K562 (cell line): ENCODE measurements around the gene CBY3. TPM values are rescaled to one million over a fixed set of nuclear protein-coding genes. Genes with fewer than 3 reads are reported as not detected.
"Not testable (repeated sequence)": the region's sequence is repeated elsewhere in the genome, so short reads cannot be mapped to it uniquely, and the experiment has no call there.

Experiments used
- ATAC-seq: fragments of 200-7000 bp; cut with Tn5 transposase; 3 replicates; pipeline ENCODE4 v1.9.1; 2020; ENCODE audit warnings: moderate library complexity
- BruUV-seq: library from RNA; stranded (reverse); fragments of 400-500 nt; replicated peaks from 2 replicates; lab custom pipeline; 2021; lab: Mats Ljungman, UMichigan
- CTCF ChIA-PET: fragments of 300-600 bp; formaldehyde crosslinking; extraction: SDS; loops from one replicate; lab custom pipeline; 2021; ENCODE audit warnings: low intra/inter-chr PET ratio; lab: Yijun Ruan, JAX
- POLR2A ChIA-PET: fragments of 300-600, 350-650 bp; sonication (Branson Sonifier 250); formaldehyde crosslinking; extraction: SDS; loops from one replicate; lab custom pipeline; 2021; ENCODE audit warnings: antibody characterized with exemption, inconsistent platforms; lab: Yijun Ruan, JAX
- DNase-seq, 4 experiments: peaks; one replicate each; pipeline versions ENCODE4 v3.0.0 to v3.0.0-alpha.2; 2011 to 2018; ENCODE audit warnings: low spot score in 3 of 4, mixed read lengths in 3 of 4; ENCODE audit errors: extremely low read depth in 1 of 4
- FAIRE-seq: peaks from 2 replicates; lab custom pipeline; 2011; peaks lifted over from hg19 to GRCh38; lab: Jason Lieb, UNC
- H2AFZ ChIP-seq: 2 replicates; pipeline ENCODE4 v1.6.0; 2011; ENCODE audit warnings: low read depth, low read length, control low read depth, inconsistent platforms
- H3K27ac ChIP-seq: fragments of 200-600 bp; 3 replicates; pipeline ENCODE4 v1.8.0; 2011; ENCODE audit warnings: low read depth, mild to moderate bottlenecking, control low read depth, inconsistent platforms, low read length, moderate library complexity, mixed read lengths; ENCODE audit errors: extremely low read depth
- H3K27me3 ChIP-seq, 2 experiments: fragments of 300-600 bp in 1 of 2; 2 replicates in 1 of 2; 3 replicates in 1 of 2; pipeline versions ENCODE4 v1.6.0 to v1.8.0; 2011; ENCODE audit warnings: inconsistent platforms in 2 of 2, low read length in 2 of 2, mild to moderate bottlenecking in 1 of 2, mixed read lengths in 1 of 2, moderate library complexity in 1 of 2; ENCODE audit not compliant: control insufficient read depth in 2 of 2, insufficient read depth in 2 of 2
- H3K36me3 ChIP-seq: fragments of 300-600 bp; 3 replicates; pipeline ENCODE4 v1.8.0; 2011; ENCODE audit warnings: mild to moderate bottlenecking, low read length, inconsistent platforms; ENCODE audit not compliant: control insufficient read depth, insufficient read depth
- H3K4me1 ChIP-seq, 2 experiments: fragments of 200-600 bp in 1 of 2; replicated peaks in 1 of 2; 2 replicates in 1 of 2; 3 replicates in 1 of 2; pipeline versions ENCODE4 v1.5.1 to v1.8.0; 2011; ENCODE audit warnings: inconsistent platforms in 2 of 2, low read length in 2 of 2, mild to moderate bottlenecking in 1 of 2, mixed read lengths in 1 of 2, moderate library complexity in 1 of 2; ENCODE audit not compliant: control insufficient read depth in 2 of 2, insufficient read depth in 2 of 2
- H3K4me2 ChIP-seq: 2 replicates; pipeline ENCODE4 v1.6.1; 2011; ENCODE audit warnings: low read length, control low read depth, inconsistent platforms, mixed read lengths; ENCODE audit not compliant: insufficient read depth
- H3K4me3 ChIP-seq: fragments of 200-600 bp; sonication (generic), shearing (Covaris generic); 2 replicates; pipeline ENCODE4 v1.5.1; 2016; ENCODE audit warnings: control low read depth, inconsistent platforms
- H3K79me2 ChIP-seq: fragments of 200-600 bp; 3 replicates; pipeline ENCODE4 v1.8.0; 2011; ENCODE audit warnings: low read length, inconsistent platforms; ENCODE audit not compliant: control insufficient read depth, insufficient read depth
- H3K9ac ChIP-seq, 2 experiments: 2 replicates each; pipeline versions ENCODE4 v1.6.0 to v1.6.1; 2011; ENCODE audit warnings: low read depth in 2 of 2, low read length in 2 of 2, control low read depth in 1 of 2, inconsistent platforms in 1 of 2, mild to moderate bottlenecking in 1 of 2, mixed read lengths in 1 of 2; ENCODE audit not compliant: insufficient read depth in 1 of 2
- H3K9me1 ChIP-seq: one replicate; pipeline ENCODE4 v1.6.0; 2011; ENCODE audit warnings: inconsistent platforms, mild to moderate bottlenecking, low read length, moderate library complexity; ENCODE audit not compliant: control insufficient read depth, insufficient read depth
- H3K9me3 ChIP-seq: replicated peaks from 2 replicates; pipeline ENCODE4 v1.5.1; 2011; ENCODE audit warnings: low read depth, low read length, inconsistent platforms; ENCODE audit not compliant: control insufficient read depth, insufficient read depth
- H4K20me1 ChIP-seq: replicated peaks from 2 replicates; pipeline ENCODE4 v1.6.1; 2011; ENCODE audit warnings: low read length, inconsistent platforms, mixed read lengths; ENCODE audit not compliant: control insufficient read depth, insufficient read depth
- ARID2 ChIP-seq: fragments of 450-650 bp; IDR thresholded peaks from 2 replicates; pipeline ENCODE4 v1.6.1; 2017; ENCODE audit warnings: antibody characterized with exemption, mild to moderate bottlenecking
- HMG20A ChIP-seq: fragments of 450-650 bp; formaldehyde crosslinking; conservative IDR thresholded peaks from 2 replicates; pipeline ENCODE4 v1.4.0; 2020; ENCODE audit warnings: mild to moderate bottlenecking, mixed read lengths
- KLF10 ChIP-seq: fragments of 250-450 bp; sonication (Bioruptor Pico); IDR thresholded peaks from 2 replicates; pipeline ENCODE4 v1.6.1; 2021; ENCODE audit warnings: matching md5 sums
- MAX ChIP-seq: sonication (generic); formaldehyde crosslinking; IDR thresholded peaks from 2 replicates; pipeline ENCODE4 v1.9.0; 2022; ENCODE audit warnings: mild to moderate bottlenecking, missing genetic modification reagents
- STAG1 ChIP-seq: sonication (generic); formaldehyde crosslinking; IDR thresholded peaks from 2 replicates; pipeline ENCODE4 v1.5.0; 2020; ENCODE audit warnings: missing genetic modification reagents, borderline replicate concordance
- WGBS: fragments of 100-300 bp; shearing (Covaris generic); methylation state at CpG from one replicate; pipeline ENCODE4 v1.1.6; 2016; ENCODE audit warnings: low coverage, mixed read lengths; ENCODE audit not compliant: insufficient coverage; ENCODE audit errors: missing lambda C conversion rate; 5-methylcytosine and 5-hydroxymethylcytosine counted together
- in situ Hi-C: fragments of 300-500 bp; cut with MboI; formaldehyde crosslinking; loops from 4 replicates; pipeline ENCODE4 v1.15.0; 2018; ENCODE audit warnings: inconsistent platforms, mixed read lengths
- intact Hi-C: fragments of 100-400 bp; cut with micrococcal nuclease; formaldehyde crosslinking; loops from 2 replicates; pipeline ENCODE4 v1.14.2; 2022
- polyA plus RNA-seq, 8 experiments: library from polyadenylated mRNA; depleted of rRNA in 4 of 8; stranded (reverse) in 5 of 8; unstranded in 3 of 8; fragments of >200 nt; fragmentation: Nextera tagmentation in 2 of 8; fragmentation: Illumina TruSeq in 1 of 8; extraction: Ambion mirVana in 2 of 8; extraction: Trizol in 1 of 8; gene quantifications; 2 replicates each; pipeline versions ENCODE4 v1.2.1 to v1.2.3, GENCODE V29; 2011 to 2014; ENCODE audit warnings: inconsistent platforms in 1 of 8, missing spikeins in 1 of 8
- total RNA-seq, 7 experiments: library from RNA; depleted of rRNA in 6 of 7; stranded (reverse); fragments of >200 nt in 6 of 7; fragmentation: Illumina TruSeq in 2 of 7; extraction: Trizol in 2 of 7; gene quantifications; 2 replicates each; pipeline versions ENCODE4 v1.2.1 to v1.2.3, GENCODE V29; 2011 to 2021; ENCODE audit warnings: low replicate concordance in 1 of 7
- TF ChIP-seq, protein P1 (sequence below): fragments of 450-650 bp; IDR thresholded peaks from 2 replicates; pipeline ENCODE4 v1.6.1; 2017; ENCODE audit warnings: antibody characterized with exemption, mild to moderate bottlenecking
- TF ChIP-seq, protein P2 (sequence below): IDR thresholded peaks from 2 replicates; pipeline ENCODE4 v1.6.1; 2011; ENCODE audit warnings: borderline replicate concordance, low read depth, mild to moderate bottlenecking, moderate library complexity, low read length; ENCODE audit not compliant: insufficient read depth, poor library complexity, severe bottlenecking

Gene CBY3
- total and polyA plus RNA-seq, 9 of the 15 experiments (the other 6 are each of a cell fraction or from before 2014, with no cell fraction given), result not detected

- TF ChIP-seq, protein P1, sequence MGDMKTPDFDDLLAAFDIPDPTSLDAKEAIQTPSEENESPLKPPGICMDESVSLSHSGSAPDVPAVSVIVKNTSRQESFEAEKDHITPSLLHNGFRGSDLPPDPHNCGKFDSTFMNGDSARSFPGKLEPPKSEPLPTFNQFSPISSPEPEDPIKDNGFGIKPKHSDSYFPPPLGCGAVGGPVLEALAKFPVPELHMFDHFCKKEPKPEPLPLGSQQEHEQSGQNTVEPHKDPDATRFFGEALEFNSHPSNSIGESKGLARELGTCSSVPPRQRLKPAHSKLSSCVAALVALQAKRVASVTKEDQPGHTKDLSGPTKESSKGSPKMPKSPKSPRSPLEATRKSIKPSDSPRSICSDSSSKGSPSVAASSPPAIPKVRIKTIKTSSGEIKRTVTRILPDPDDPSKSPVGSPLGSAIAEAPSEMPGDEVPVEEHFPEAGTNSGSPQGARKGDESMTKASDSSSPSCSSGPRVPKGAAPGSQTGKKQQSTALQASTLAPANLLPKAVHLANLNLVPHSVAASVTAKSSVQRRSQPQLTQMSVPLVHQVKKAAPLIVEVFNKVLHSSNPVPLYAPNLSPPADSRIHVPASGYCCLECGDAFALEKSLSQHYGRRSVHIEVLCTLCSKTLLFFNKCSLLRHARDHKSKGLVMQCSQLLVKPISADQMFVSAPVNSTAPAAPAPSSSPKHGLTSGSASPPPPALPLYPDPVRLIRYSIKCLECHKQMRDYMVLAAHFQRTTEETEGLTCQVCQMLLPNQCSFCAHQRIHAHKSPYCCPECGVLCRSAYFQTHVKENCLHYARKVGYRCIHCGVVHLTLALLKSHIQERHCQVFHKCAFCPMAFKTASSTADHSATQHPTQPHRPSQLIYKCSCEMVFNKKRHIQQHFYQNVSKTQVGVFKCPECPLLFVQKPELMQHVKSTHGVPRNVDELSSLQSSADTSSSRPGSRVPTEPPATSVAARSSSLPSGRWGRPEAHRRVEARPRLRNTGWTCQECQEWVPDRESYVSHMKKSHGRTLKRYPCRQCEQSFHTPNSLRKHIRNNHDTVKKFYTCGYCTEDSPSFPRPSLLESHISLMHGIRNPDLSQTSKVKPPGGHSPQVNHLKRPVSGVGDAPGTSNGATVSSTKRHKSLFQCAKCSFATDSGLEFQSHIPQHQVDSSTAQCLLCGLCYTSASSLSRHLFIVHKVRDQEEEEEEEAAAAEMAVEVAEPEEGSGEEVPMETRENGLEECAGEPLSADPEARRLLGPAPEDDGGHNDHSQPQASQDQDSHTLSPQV, result no peak; the same call in 1 of the 2 replicates
- TF ChIP-seq MAX (CRISPR knock-in tag) (no peak), KLF10 (CRISPR knock-in tag) (no peak), STAG1 (CRISPR knock-in tag) (peak; percentile 44; the same call in 1 of the 2 replicates), ARID2 (peak; percentile 65), HMG20A (CRISPR knock-in tag) (no peak)
- TF ChIP-seq, protein P2, sequence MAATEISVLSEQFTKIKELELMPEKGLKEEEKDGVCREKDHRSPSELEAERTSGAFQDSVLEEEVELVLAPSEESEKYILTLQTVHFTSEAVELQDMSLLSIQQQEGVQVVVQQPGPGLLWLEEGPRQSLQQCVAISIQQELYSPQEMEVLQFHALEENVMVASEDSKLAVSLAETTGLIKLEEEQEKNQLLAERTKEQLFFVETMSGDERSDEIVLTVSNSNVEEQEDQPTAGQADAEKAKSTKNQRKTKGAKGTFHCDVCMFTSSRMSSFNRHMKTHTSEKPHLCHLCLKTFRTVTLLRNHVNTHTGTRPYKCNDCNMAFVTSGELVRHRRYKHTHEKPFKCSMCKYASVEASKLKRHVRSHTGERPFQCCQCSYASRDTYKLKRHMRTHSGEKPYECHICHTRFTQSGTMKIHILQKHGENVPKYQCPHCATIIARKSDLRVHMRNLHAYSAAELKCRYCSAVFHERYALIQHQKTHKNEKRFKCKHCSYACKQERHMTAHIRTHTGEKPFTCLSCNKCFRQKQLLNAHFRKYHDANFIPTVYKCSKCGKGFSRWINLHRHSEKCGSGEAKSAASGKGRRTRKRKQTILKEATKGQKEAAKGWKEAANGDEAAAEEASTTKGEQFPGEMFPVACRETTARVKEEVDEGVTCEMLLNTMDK, result peak; percentile 68
Observed at GRCh38 chr5:179668391-179668790, 12.4 kb downstream of the CBY3 start (continued).

GRCh38 chr5:179661647-179662046 lies 19.2 kb downstream of the CBY3 start:
- H3K9ac ChIP-seq, H3K9me3 ChIP-seq, DNase-seq, FAIRE-seq, H2AFZ ChIP-seq, H3K9me1 ChIP-seq, H3K36me3 ChIP-seq, H4K20me1 ChIP-seq, POLR2A ChIA-PET, H3K4me3 ChIP-seq, H3K27ac ChIP-seq, ATAC-seq, H3K27me3 ChIP-seq, intact Hi-C loops, H3K79me2 ChIP-seq, BruUV-seq, H3K4me2 ChIP-seq, CTCF ChIA-PET, H3K4me1 ChIP-seq: not testable (repeated sequence)
- 88% methylated on average over 6 of the region's 6 CpGs for WGBS
- in situ Hi-C loops, result loop anchor here (10.0 kb wide), 1 partner anchor 487 kb away; no protein-coding TSS in a partner anchor
